ENCODE data around the gene GSG1L2.

DNA sequence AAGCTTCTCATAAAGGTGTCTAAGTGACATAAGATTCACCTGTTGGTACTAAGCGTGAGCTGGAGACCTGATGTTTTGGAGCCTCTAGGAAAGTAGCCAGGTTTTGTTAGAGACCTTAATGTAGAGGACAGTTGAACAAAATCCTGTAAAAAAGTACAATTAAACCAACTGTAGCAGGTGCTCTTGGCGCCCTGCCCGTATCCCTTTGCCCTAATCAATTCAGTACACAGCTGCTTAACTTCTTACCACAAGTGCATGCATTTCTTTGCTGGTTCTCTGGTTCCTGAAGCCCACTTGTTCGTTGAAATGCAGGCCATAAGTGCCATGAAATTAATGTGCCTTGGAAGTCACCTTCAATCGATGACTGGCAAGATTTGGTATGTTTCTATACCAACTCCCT lies 28.3 kb upstream of the GSG1L2 start:
- TF ChIP-seq, protein P1, sequence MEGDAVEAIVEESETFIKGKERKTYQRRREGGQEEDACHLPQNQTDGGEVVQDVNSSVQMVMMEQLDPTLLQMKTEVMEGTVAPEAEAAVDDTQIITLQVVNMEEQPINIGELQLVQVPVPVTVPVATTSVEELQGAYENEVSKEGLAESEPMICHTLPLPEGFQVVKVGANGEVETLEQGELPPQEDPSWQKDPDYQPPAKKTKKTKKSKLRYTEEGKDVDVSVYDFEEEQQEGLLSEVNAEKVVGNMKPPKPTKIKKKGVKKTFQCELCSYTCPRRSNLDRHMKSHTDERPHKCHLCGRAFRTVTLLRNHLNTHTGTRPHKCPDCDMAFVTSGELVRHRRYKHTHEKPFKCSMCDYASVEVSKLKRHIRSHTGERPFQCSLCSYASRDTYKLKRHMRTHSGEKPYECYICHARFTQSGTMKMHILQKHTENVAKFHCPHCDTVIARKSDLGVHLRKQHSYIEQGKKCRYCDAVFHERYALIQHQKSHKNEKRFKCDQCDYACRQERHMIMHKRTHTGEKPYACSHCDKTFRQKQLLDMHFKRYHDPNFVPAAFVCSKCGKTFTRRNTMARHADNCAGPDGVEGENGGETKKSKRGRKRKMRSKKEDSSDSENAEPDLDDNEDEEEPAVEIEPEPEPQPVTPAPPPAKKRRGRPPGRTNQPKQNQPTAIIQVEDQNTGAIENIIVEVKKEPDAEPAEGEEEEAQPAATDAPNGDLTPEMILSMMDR (optimal IDR thresholded peaks at IDR 0.05 in 1 of 3, IDR thresholded peaks at IDR 0.05 in 1 of 3, conservative IDR thresholded peaks at IDR 0.05 in 1 of 3; ENCODE audit: extremely low read depth in 1 of 3, insufficient read depth in 2 of 3, low read length in 3 of 3) = no peak
- no peak for TF ChIP-seq EZH2 (IDR thresholded peaks at IDR 0.05; ENCODE audit: low read length)

Measured in keratinocyte (primary cell).